Measurements from ENCODE around the gene HSD17B1.

HSD17B1 gene

GRCh38 chr17:42568341-42569111, 15.8 kb downstream of the HSD17B1 start:
- DNase-seq: no peak

DNA sequence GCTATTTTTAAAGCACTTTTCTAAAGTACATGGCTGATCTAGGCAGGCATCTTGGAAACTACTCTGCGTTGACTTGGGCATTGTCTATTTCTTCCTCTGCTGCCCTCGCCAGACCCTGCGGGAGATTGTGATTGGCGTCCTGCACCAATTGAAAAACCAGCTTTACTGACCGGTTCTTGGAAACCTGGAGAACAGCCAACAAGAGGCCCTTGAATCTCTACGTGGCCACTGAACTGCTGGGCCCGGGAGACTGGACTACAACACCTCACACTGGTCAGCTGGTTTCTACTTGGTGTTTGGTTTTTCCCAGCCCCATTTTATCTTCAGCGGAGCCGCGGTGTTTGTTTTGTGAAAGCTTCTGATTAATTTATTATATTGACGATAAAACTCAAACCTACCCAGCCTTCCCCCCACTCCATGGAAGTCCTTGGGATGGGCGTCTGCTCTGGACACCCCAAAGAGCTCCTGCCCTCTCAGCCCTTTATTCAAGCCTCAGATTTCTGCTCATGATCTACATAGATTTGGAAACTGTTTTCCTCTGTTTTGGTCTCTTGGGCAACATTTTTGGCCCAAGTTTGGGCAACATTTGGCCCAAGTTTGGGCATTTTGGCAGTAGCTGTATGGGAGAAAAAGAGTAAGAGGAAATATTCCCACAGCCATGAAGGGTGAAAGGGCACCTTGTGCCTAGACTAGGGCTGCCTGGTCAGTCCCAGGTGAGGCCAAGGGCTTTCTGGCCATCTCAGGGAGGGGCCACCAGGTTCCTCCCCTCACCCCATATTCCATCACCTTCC, 18.9 kb downstream of the HSD17B1 start:
- DNase-seq: no peak

GRCh38 chr17:42573095-42573494, 20.4 kb downstream of the HSD17B1 start:
- no peak for DNase-seq

DNA sequence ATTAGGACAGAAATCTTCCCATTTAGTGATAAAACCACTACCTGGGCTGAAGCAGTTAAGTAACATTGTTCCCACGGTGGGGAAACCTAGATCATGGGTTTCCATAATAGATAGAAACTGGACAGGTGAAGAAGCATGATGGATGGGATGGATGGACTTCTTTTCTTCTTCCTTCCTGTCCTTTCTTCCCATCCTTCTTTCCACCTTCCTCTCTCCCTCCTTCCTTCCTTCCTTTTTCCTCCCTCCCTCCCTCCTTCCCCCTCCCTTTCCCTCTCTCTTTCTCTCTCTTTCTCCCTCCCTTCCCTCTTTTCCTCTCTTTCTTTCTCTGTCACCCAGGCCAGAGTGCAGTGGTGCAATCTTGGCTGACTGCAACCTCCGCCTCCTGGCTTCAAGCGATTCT, 21.7 kb downstream of the HSD17B1 start:
- DNase-seq: no peak

DNA sequence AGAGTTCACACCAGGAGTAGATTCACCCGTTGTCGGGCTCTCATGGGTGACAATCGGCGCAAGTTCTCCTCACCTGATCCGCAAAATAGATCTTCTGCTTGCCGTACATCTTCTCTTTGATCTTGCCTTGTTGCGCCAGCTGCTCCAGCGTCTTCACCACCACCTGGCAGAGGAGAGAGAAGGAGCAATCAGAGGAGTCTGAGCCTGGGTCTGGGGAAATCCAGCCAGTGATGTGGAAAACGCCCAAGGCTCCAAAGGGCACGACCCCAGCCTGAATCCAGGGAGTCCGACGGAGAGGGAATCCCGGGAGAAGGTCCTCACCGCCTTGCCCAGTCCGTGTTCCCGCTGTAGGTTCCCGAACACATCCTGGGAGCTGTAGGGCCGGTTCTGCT, 24.4 kb downstream of the HSD17B1 start:
- DNase-seq: no peak

DNA sequence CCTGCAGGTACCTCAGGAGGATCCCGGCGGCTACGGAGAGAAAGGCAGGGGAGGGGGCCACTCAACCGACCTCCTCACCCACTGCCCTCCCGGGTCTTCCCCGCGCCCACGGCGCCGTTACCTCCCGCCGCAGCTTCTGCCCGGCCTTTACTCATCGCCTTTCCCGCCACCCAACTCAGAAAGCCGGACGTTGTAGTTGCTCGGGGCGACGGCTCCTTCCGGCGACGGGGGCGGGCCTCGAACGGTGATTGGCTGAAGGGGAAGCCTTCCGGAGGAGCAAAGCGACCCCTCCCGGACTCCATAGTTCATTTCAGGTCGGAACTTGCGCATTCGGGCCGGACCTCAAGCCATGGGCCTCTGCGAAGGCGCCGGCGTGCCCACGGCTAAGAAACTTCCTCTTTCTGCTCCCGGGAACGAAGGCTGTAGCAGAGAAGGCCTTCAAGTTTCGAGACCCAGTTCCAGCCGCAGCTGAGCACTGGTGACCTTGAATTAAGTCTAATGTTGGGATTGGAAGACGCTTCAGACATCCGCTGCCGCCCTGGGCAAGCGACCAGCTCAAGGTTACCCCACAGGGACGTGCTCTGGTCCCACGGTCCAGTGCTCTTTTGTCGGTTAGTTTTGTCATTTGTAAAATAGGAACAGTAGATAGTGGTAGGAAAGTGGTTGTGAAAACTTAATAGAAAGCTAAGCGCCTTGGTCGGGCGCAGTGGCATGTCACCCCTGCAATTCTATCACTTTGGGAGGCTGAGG, 25.0 kb downstream of the HSD17B1 start, which contains the start of gene PSMC3IP:
PSMC3IP (minus strand) TSS at position 198 of the 750 bp plus-strand sequence; CDS start at position 155, 43 bp downstream.
- DNase-seq: peak; percentile 86

DNA sequence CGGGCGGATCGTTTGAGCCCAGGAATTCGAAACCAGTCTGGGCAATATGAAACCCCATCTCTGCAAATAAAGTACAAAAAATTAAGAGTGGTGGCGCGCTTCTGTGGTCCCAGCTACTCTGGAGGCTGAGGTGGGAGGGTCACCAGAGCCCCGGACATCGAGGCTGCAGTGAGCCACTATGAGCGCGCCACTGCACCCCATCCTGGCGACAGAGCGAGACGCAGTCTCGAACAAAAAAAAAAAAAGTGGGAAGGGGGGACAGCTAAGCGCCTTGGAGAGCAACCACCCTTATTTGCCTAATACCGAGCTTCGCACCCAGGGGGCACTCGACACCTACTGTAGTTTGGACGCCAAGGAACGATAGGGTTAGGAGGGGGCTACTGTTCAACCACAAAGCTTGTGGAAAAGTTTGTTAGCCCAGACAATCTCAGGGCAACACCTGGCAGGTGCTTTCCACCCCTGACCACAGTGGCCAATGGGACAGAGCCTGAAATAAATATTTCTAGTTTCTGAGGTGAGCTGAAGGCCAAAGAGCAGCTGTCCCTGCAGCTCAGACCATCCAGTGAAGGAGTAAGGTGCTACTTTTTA, 25.7 kb downstream of the HSD17B1 start:
- DNase-seq: peak; percentile 67

GRCh38 chr17:42579794-42580551, 27.2 kb downstream of the HSD17B1 start:
- DNase-seq: no peak

GRCh38 chr17:42581744-42582270, 29.1 kb downstream of the HSD17B1 start:
- DNase-seq: no peak

DNA sequence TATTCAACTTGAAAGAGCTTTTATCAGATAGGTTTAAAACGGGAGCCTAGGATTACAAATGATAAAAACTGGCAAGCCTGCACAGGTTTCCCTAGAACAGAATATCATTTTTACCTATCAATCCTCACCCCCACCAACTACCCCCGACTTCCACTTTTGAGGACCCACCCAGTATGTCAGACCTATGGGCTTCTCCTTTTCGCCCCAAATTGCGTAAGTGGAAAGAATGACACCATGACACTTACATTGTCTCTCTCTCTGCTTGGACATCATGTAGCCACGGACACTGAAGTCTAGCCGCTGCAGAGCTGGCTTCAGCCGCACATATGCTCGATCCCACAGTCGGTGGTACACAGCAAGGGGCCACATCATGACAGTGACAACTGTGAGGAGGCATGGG, 32.2 kb downstream of the HSD17B1 start:
- no peak for DNase-seq

GRCh38 chr17:42585353-42585752, 32.6 kb downstream of the HSD17B1 start:
- DNase-seq: no peak

- no peak for DNase-seq
Observed at GRCh38 chr17:42586514-42587230, 33.9 kb downstream of the HSD17B1 start.

- no peak for DNase-seq
Observed at GRCh38 chr17:42590886-42591285, 38.2 kb downstream of the HSD17B1 start.

- DNase-seq: no peak
Observed at GRCh38 chr17:42591411-42591810, 38.7 kb downstream of the HSD17B1 start.

GRCh38 chr17:42596386-42596785, 43.7 kb downstream of the HSD17B1 start:
- no peak for DNase-seq

- DNase-seq: no peak
Observed at GRCh38 chr17:42598905-42599304, 46.2 kb downstream of the HSD17B1 start.

DNA sequence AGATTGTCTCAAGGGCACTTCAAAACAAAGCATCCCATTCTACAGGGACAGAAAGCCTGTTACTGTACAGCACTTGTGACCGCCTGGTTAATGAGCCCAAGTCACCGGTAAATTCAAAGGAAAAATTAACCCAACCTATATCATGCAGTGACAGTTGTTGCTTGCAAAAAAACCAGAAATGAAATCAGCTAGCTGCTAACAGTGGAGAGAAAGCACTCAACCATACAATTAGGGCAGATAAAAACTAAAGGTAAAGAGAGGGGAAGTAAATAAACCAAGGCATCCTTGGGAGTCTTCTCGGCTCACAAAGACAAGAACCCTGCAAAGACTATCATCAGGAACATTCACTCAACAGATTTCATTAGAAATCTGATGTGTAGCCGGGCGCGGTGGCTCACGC, 50.6 kb downstream of the HSD17B1 start:
- DNase-seq: no peak

Measured in NCI-H1105 (cell line).